GM10847 (cell line): Measurements from ENCODE around the gene CPED1.

ENCODE experiments used
- POLR2A ChIP-seq: IDR thresholded peaks from 2 replicates; pipeline ENCODE4 v1.6.1; 2011; ENCODE audit not compliant: insufficient read length; ENCODE audit errors: extremely low read depth

Gene CPED1

DNA sequence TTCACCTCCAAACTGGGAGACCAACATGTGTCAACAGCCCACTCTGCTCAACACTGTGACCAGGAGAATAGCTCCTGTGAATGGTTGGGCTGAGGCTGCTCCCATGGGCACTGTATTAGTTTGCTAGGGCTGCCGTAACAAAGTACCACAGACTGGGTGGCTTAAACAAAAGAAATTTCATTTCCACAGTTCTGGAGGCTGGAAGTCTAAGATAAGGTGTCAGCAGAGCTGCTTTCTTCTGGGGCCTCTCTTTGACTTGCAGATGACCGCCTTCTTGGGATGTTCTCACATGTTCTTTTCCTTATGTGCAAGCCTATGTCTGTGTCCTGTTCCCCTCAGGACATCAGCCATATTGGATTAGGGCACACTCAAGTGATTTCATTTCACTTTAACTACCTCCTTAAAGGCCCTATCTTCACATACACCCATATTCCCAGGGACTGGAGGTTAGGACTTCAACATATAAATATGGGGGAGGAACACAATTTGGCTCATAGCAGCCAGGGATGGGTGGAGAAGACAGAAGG, 90.3 kb downstream of the CPED1 start:
- TF ChIP-seq POLR2A: no peak

DNA sequence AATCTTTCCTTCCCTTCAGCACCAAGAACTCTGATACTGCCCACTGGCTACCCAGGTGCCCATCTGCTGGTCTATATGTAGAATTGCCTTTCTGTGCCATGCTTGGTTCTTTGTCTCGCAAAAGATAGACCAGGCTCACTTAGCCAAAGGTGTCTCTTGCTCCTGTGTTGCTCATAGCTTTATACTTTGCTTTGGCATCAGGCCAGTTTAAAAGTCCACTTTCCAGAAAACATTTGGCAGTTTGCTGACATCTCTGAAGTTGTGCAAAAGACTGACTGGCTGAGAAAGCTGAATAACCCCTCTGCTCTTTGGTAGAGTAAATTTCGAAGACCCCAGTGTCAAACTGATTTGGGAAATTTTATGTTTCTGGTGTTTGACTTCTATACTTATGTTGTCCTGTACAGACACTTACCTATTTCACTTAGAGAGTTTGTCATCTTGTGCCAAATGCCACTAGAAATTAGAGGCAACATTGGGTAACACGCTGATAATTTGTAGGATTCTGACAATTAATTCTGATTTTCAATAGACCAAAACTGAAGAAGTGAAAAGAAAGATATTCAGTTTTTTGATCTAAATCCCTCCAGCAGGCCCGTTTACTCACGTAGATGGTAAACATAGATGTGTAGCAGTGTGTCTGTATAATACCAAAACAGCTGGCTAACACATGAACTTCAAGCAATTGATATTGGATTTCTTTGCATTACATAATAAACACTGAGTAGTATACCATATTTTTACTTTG, 91.1 kb downstream of the CPED1 start:
- no peak for TF ChIP-seq POLR2A

- TF ChIP-seq POLR2A: no peak
Observed at GRCh38 chr7:121080257-121080912, 91.9 kb downstream of the CPED1 start.

GRCh38 chr7:121080913-121081326, 92.4 kb downstream of the CPED1 start:
- no peak for TF ChIP-seq POLR2A

DNA sequence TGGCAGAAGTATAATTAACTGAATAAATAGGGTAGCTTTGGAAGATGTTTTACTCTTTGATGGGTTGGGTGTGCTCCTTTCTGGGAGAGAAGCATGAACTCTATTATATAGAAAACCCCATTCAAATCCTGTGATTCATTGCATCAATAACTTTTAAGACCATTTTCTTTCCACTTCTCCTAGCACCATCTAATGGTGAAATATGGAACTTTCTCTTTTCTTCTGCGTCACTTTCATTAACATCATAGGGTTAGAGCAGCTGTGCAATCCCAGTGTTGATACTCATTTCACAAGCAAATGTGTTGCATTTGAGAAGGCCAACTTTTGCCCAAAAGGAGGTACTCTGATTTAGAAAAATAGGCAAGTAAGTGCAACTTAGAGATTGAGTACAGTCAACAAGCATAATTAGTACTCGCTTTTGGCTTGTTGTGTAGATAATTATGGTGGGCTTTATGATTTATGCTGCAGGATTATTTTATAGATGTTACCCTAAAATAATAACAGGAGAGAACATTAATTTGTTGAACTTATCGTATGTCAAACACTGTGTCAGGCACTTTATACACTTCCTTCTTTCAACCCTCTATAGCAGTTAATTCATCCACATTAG, 92.9 kb downstream of the CPED1 start:
- no peak for TF ChIP-seq POLR2A

GRCh38 chr7:121082400-121083101, 94.0 kb downstream of the CPED1 start:
- no peak for TF ChIP-seq POLR2A

DNA sequence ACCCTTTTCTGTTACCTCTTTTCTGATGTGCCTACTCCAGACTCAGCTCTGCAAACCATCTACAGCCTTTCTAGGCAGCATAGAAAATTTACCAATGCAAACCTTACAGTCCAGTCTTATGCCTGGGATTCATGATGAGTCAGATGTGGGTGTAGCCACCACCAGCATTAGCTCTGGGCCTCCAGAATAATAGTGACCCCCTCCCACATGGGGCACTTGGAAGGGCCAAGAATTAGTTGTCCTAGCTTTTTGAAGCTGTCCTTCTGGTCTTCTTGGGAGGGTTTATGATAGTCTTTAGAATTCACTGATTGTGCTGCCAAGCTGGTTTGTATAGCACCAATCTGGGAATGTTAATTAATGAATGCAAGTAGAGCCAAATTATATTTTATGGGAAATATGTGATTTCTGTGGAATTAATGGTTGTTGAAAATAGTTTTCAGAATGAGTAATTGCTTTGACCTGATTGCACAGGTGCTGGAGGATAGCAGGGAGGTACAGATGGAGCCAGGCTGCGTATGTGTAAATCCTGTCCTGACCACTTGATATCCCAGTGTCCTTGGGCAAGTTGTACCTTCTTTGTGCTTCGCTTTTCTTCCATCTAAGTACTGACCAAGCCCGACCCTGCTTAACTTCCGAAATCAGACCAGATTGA, 94.8 kb downstream of the CPED1 start:
- no peak for TF ChIP-seq POLR2A

- no peak for TF ChIP-seq POLR2A
Observed at GRCh38 chr7:121083790-121084251, 95.3 kb downstream of the CPED1 start.

DNA sequence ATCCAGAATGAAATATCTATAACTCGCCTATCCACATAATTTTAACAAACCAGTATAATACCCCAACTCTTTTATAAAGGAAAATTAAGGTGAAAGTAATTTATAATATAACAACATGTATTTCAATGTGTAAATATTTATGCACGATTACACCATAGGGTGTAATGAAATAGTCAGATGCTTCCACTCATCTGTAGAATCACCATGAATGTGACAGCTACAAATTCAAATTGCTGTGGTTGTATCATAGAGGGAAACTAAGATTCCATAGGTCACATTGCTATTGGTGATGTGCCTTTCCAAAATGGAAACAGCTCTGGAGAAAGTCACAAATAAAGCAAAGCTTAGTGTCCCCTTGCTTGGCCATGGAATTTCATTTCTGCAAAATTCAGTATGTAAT, 95.7 kb downstream of the CPED1 start:
- TF ChIP-seq POLR2A: no peak

GRCh38 chr7:121084748-121085336, 96.3 kb downstream of the CPED1 start:
- TF ChIP-seq POLR2A: no peak

DNA sequence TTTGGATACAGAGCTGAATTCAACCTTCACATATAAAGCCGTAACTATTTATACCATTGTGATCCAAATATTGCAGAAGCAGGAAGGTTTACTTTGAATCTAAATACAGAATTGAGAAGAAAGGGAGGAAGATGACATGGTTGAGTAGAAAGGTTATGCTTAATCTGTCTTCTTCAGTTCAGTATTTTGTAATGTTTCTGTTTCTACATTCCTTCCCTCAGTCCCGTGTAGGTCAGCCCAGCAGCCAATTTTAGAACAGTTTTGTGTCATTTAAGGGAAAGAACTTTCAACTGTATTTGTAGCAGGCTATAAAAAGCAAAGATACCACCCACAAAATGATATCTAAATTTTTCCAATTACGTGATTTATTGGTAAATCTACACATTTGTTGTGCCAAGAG, 97.4 kb downstream of the CPED1 start:
- no peak for TF ChIP-seq POLR2A

DNA sequence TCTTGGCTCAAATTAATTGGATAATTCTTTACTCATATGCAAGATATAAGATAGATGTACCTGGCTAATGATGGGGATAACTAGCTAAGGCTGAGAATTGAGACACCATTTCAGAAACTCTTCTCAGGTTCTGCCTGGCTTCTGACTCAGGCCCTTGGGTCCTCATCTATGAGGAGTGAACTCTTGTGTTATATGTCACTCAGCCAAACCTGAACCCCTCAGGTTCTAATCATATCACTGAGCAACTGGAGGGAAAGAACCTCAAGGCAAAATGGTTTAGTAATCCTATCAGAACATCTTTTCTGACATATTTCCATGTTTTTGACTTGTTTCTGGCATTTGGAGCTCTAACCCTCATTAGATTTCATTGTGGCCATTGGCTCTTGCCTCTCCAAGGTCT, 100.4 kb downstream of the CPED1 start:
- TF ChIP-seq POLR2A: no peak

GRCh38 chr7:121094829-121095228, 106.3 kb downstream of the CPED1 start:
- TF ChIP-seq POLR2A: no peak

DNA sequence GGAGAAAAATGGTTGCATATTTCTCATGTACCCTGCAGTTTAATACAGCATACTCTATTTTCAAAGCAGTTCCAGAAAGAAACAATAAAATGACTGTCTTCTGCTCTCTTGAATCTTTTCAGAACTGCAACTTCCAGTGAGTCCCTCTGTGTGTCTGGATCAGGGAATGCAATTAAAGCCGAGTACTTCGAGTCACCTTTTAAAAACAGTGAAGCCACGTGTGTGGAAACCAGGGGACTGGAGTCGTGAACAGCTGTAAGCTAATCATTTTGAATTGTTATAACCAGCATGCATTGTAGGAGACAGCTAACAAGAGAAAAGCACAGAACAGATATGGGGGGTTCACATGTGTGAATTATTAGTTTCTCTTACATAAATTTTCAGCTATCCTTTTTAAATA, 109.1 kb downstream of the CPED1 start:
- TF ChIP-seq POLR2A: no peak

GRCh38 chr7:121099572-121099971, 111.1 kb downstream of the CPED1 start:
- no peak for TF ChIP-seq POLR2A

- TF ChIP-seq POLR2A: no peak
Observed at GRCh38 chr7:121101083-121101482, 112.6 kb downstream of the CPED1 start.
